A549 (cell line): ENCODE measurements around the gene GPR62. TPM values are rescaled to one million over a fixed set of nuclear protein-coding genes. Genes with fewer than 3 reads are reported as not detected.

Source experiments
- ATAC-seq, 2 experiments: fragments of 200-7000 bp in 1 of 2; fragments of >200 bp in 1 of 2; cut with Nextera tagmentation in 1 of 2; cut with Tn5 transposase in 1 of 2; 3 replicates each; pipeline versions ENCODE4 v1.8.0 to v1.9.1; 2018 to 2020; ENCODE audit warnings: mild to moderate bottlenecking in 1 of 2, moderate library complexity in 1 of 2
- CTCF ChIA-PET: fragments of 300-600 bp; sonication (Branson Sonifier 250); formaldehyde crosslinking; extraction: SDS; loops from one replicate; lab custom pipeline; 2021; ENCODE audit warnings: antibody characterized with exemption, inconsistent platforms; lab: Yijun Ruan, JAX
- POLR2A ChIA-PET: fragments of 350-600 bp; formaldehyde crosslinking; extraction: SDS; loops from one replicate; lab custom pipeline; 2021; ENCODE audit warnings: antibody characterized with exemption, inconsistent platforms; lab: Yijun Ruan, JAX
- DNase-seq, 2 experiments: peaks; one replicate each; pipeline versions ENCODE4 v3.0.0 to v3.0.0-alpha.2; 2011 to 2016; ENCODE audit warnings: low read depth in 1 of 2, low spot score in 1 of 2
- FAIRE-seq: peaks from 2 replicates; lab custom pipeline; 2011; peaks lifted over from hg19 to GRCh38; lab: Jason Lieb, UNC
- H3K27ac ChIP-seq, 2 experiments: fragments of >200 bp; sonication (Bioruptor Twin); formaldehyde crosslinking; 3 replicates each; pipeline ENCODE4 v1.5.1; 2016 to 2017
- H3K4me1 ChIP-seq: fragments of >200 bp; sonication (Bioruptor Twin); formaldehyde crosslinking; 3 replicates; pipeline ENCODE4 v1.6.1; 2016
- H3K4me2 ChIP-seq: fragments of >200 bp; sonication (Bioruptor Twin); formaldehyde crosslinking; 3 replicates; pipeline ENCODE4 v1.6.1; 2016
- H3K4me3 ChIP-seq: fragments of >200 bp; sonication (Bioruptor Twin); formaldehyde crosslinking; 3 replicates; pipeline ENCODE4 v1.5.1; 2016
- H3K9me3 ChIP-seq: fragments of >200 bp; sonication (Bioruptor Twin); formaldehyde crosslinking; 3 replicates; pipeline ENCODE4 v1.6.1; 2016
- ATOH8 ChIP-seq: fragments of 250-450 bp; sonication (Bioruptor Pico); IDR thresholded peaks from 2 replicates; pipeline ENCODE4 v1.5.0; 2020; ENCODE audit warnings: low read depth, mild to moderate bottlenecking, moderate library complexity
- CBX2 ChIP-seq: fragments of 200-600 bp; sonication (generic); IDR thresholded peaks from 2 replicates; pipeline ENCODE4 v1.6.1; 2016; ENCODE audit warnings: low read depth, mild to moderate bottlenecking, borderline replicate concordance
- CEBPB ChIP-seq, 2 experiments: fragments of >200 bp in 1 of 2; sonication (Bioruptor Twin) in 1 of 2; formaldehyde crosslinking in 1 of 2; IDR thresholded peaks; 2 replicates each; pipeline ENCODE4 v1.6.1; 2012 to 2016
- CHD4 ChIP-seq: fragments of 200-600 bp; sonication (generic); IDR thresholded peaks from 2 replicates; pipeline ENCODE4 v1.6.1; 2016; ENCODE audit warnings: antibody characterized with exemption, mild to moderate bottlenecking, borderline replicate concordance
- CTCF ChIP-seq: fragments of >200 bp; sonication (Bioruptor Twin); formaldehyde crosslinking; IDR thresholded peaks from 3 replicates; pipeline ENCODE4 v1.5.1; 2016
- E2F6 ChIP-seq: IDR thresholded peaks from 2 replicates; pipeline ENCODE4 v1.6.1; 2012; ENCODE audit warnings: low read depth, borderline replicate concordance
- EHMT2 ChIP-seq: fragments of 200-600 bp; sonication (generic); IDR thresholded peaks from 2 replicates; pipeline ENCODE4 v1.6.1; 2016; ENCODE audit warnings: antibody characterized with exemption, low read depth, mild to moderate bottlenecking, moderate library complexity
- EP300 ChIP-seq, 2 experiments: fragments of >200 bp; sonication (Bioruptor Twin); formaldehyde crosslinking; IDR thresholded peaks; 2 replicates in 1 of 2; 3 replicates in 1 of 2; pipeline ENCODE4 v1.6.1; 2016 to 2017
- ESRRA ChIP-seq: fragments of 150-350 bp; IDR thresholded peaks from 2 replicates; pipeline ENCODE4 v1.6.1; 2014; ENCODE audit warnings: mild to moderate bottlenecking, low read length, borderline replicate concordance
- FOSL2 ChIP-seq, 2 experiments: fragments of 450-650 bp in 1 of 2; fragments of >200 bp in 1 of 2; sonication (Bioruptor Twin) in 1 of 2; formaldehyde crosslinking; IDR thresholded peaks; 2 replicates each; pipeline versions ENCODE4 v1.5.0 to v1.6.1; 2016 to 2020; ENCODE audit warnings: mild to moderate bottlenecking in 1 of 2, moderate library complexity in 1 of 2
- FOXS1 ChIP-seq: fragments of 250-450 bp; sonication (Bioruptor Pico); IDR thresholded peaks from 2 replicates; pipeline ENCODE4 v1.5.0; 2020; ENCODE audit warnings: mild to moderate bottlenecking, moderate library complexity
- GATA3 ChIP-seq: IDR thresholded peaks from 2 replicates; pipeline ENCODE4 v1.6.1; 2012; ENCODE audit warnings: borderline replicate concordance
- HES2 ChIP-seq: fragments of >200 bp; sonication (Bioruptor Twin); formaldehyde crosslinking; IDR thresholded peaks from 2 replicates; pipeline ENCODE4 v1.6.1; 2016
- HOXB13 ChIP-seq: fragments of 250-450 bp; sonication (Bioruptor Pico); IDR thresholded peaks from 2 replicates; pipeline ENCODE4 v1.5.0; 2020; ENCODE audit warnings: low read depth, mild to moderate bottlenecking, moderate library complexity
- KDM1A ChIP-seq: fragments of 200-600 bp; sonication (generic); IDR thresholded peaks from 2 replicates; pipeline ENCODE4 v1.6.1; 2016; ENCODE audit warnings: low read depth, mild to moderate bottlenecking
- NPAS2 ChIP-seq: fragments of 250-450 bp; sonication (Bioruptor Pico); IDR thresholded peaks from 2 replicates; pipeline ENCODE4 v1.8.0; 2022; ENCODE audit warnings: mild to moderate bottlenecking, moderate library complexity, borderline replicate concordance
- NR3C1 ChIP-seq: fragments of >200 bp; sonication (Bioruptor Twin); formaldehyde crosslinking; IDR thresholded peaks from 3 replicates; pipeline ENCODE4 v1.6.1; 2017
- PHF8 ChIP-seq: fragments of 200-600 bp; sonication (generic); IDR thresholded peaks from 2 replicates; pipeline ENCODE4 v1.6.1; 2016; ENCODE audit warnings: low read depth, mild to moderate bottlenecking, antibody characterized with exemption, moderate library complexity, borderline replicate concordance
- POLR2A ChIP-seq: IDR thresholded peaks from 2 replicates; pipeline ENCODE4 v1.6.1; 2012; ENCODE audit warnings: mild to moderate bottlenecking, low read length
- RAD21 ChIP-seq, 2 experiments: fragments of >200 bp in 1 of 2; sonication (Bioruptor Twin) in 1 of 2; formaldehyde crosslinking in 1 of 2; IDR thresholded peaks in 1 of 2; conservative IDR thresholded peaks in 1 of 2; 2 replicates in 1 of 2; 3 replicates in 1 of 2; pipeline ENCODE4 v1.6.1; 2012 to 2018; ENCODE audit warnings: inconsistent platforms in 1 of 2
- REST ChIP-seq: fragments of 200-600 bp; sonication (generic); IDR thresholded peaks from 2 replicates; pipeline ENCODE4 v1.6.1; 2016; ENCODE audit warnings: antibody characterized with exemption, mild to moderate bottlenecking, moderate library complexity
- RFX5 ChIP-seq: fragments of 450-650 bp; IDR thresholded peaks from 2 replicates; pipeline ENCODE4 v1.7.1; 2014; ENCODE audit warnings: antibody characterized with exemption, mild to moderate bottlenecking, moderate library complexity
- SMC3 ChIP-seq: fragments of >200 bp; sonication (Bioruptor Twin); formaldehyde crosslinking; IDR thresholded peaks from 3 replicates; pipeline ENCODE4 v1.6.1; 2018; ENCODE audit warnings: inconsistent platforms
- SREBF2 ChIP-seq: fragments of 450-650 bp; IDR thresholded peaks from 2 replicates; pipeline ENCODE4 v1.6.1; 2014; ENCODE audit warnings: mild to moderate bottlenecking, moderate library complexity
- TP53 ChIP-seq: fragments of 250-450 bp; sonication (Bioruptor Pico); IDR thresholded peaks from 2 replicates; pipeline ENCODE4 v1.5.0; 2021; ENCODE audit warnings: mild to moderate bottlenecking, moderate library complexity
- USF2 ChIP-seq: fragments of 450-650 bp; IDR thresholded peaks from 2 replicates; pipeline ENCODE4 v1.6.1; 2014; ENCODE audit warnings: antibody characterized with exemption
- ZC3H11A ChIP-seq: fragments of 450-650 bp; IDR thresholded peaks from 2 replicates; pipeline ENCODE4 v1.6.1; 2014; ENCODE audit warnings: antibody characterized with exemption, mild to moderate bottlenecking
- ZSCAN20 ChIP-seq: fragments of 250-450 bp; sonication (Bioruptor Pico); IDR thresholded peaks from 2 replicates; pipeline ENCODE4 v1.8.0; 2022; ENCODE audit warnings: mild to moderate bottlenecking, moderate library complexity
- WGBS: methylation state at CpG from one replicate; pipeline ENCODE4 v1.1.6; 2017; ENCODE audit errors: missing lambda C conversion rate; 5-methylcytosine and 5-hydroxymethylcytosine counted together
- polyA plus RNA-seq, 4 experiments: library from polyadenylated mRNA; depleted of rRNA in 3 of 4; stranded (reverse); fragments of >200 nt; fragmentation: RNase III in 1 of 4; extraction: RNeasy Plus Mini Kit Qiagen cat#74134 plus additional on column Dnase treatment in 1 of 4; gene quantifications; 2 replicates in 3 of 4; 3 replicates in 1 of 4; pipeline ENCODE4 v1.2.3, GENCODE V29; 2011 to 2017

The GPR62 gene
- polyA plus RNA-seq, 2 of the 4 experiments (the other 2 are of a cell fraction): 0.05 TPM; not detected in 1

GRCh38 chr3:51931756-51932155 is 23.4 kb upstream of the GPR62 start:
- TF ChIP-seq TP53 (CRISPR knock-in tag) (no peak), EHMT2 (no peak), NPAS2 (CRISPR knock-in tag) (no peak), CEBPB (IDR thresholded peaks at IDR 0.05) (no peak), EP300 (IDR thresholded peaks at IDR 0.05) (no peak), KDM1A (no peak), RAD21 (conservative IDR thresholded peaks at IDR 0.05 in 1 of 2, IDR thresholded peaks at IDR 0.05 in 1 of 2) (no peak), USF2 (no peak), FOSL2 (IDR thresholded peaks at IDR 0.05) (no peak), FOSL2 (CRISPR knock-in tag; IDR thresholded peaks at IDR 0.05) (no peak), ESRRA (no peak), E2F6 (no peak), GATA3 (no peak), REST (no peak), PHF8 (no peak), ZC3H11A (no peak), RFX5 (no peak), NR3C1 (no peak), SMC3 (no peak), HES2 (no peak)
- H3K9me3 ChIP-seq: no peaks in the 10 kb centered on the region
- ATAC-seq (no peak), FAIRE-seq (no peak), DNase-seq (no peak)
- no peak overlapping the region for H3K27ac ChIP-seq
- 94% methylated on average over 6 of the region's 6 CpGs for WGBS
- POLR2A ChIA-PET: no interaction called here
- CTCF ChIA-PET: interaction anchor here (3.6 kb wide), 1 partner anchor 10 kb away, joined by 22 read pairs; the partner anchor contains the start of genes PARP3 and RRP9
- H3K4me3 ChIP-seq: no peak overlapping the region
- H3K4me1 ChIP-seq: no peaks in the 10 kb centered on the region
- H3K4me2 ChIP-seq: no peak overlapping the region

- no peak overlapping the region for H3K27ac ChIP-seq
- POLR2A ChIA-PET: no interaction called here
- WGBS: 89% methylated on average over 15 of the region's 15 CpGs
- TF ChIP-seq PHF8 (no peak), SREBF2 (no peak), POLR2A (no peak), FOSL2 (IDR thresholded peaks at IDR 0.05) (no peak), FOSL2 (CRISPR knock-in tag; IDR thresholded peaks at IDR 0.05) (no peak), FOXS1 (CRISPR knock-in tag) (no peak), HOXB13 (CRISPR knock-in tag) (no peak), ZSCAN20 (no peak), KDM1A (no peak), ATOH8 (no peak), CBX2 (no peak), CHD4 (no peak), NPAS2 (CRISPR knock-in tag) (no peak), CTCF (no peak)
These were observed 22.5 kb upstream of the GPR62 start for GRCh38 chr3:51932471-51933370.

More at GRCh38 chr3:51932471-51933370, 22.5 kb upstream of the GPR62 start:
- no peak overlapping the region for H3K4me3 ChIP-seq
- H3K4me2 ChIP-seq: no peak overlapping the region
- H3K9me3 ChIP-seq: no peaks in the 10 kb centered on the region
- CTCF ChIA-PET: interaction anchor here (0.6 to 3.6 kb wide), 4 partner anchors 9 to 66 kb away, joined by 3 to 22 read pairs (median 4); partner anchors contain the start of genes PARP3 and RRP9
- ATAC-seq: no peak
- no peaks in the 10 kb centered on the region for H3K4me1 ChIP-seq
- no peak for FAIRE-seq
- DNase-seq: no peak
